IMR-90 (cell line): Measurements from ENCODE around the gene CEP43. TPM values are rescaled to one million over a fixed set of nuclear protein-coding genes. Genes with fewer than 3 reads are reported as not detected.

Experiments
- ATAC-seq: fragments of 200-7000 bp; cut with Tn5 transposase; 2 replicates; pipeline ENCODE4 v1.9.1; 2020; ENCODE audit warnings: low read depth, mild to moderate bottlenecking, moderate library complexity
- BruUV-seq: library from RNA; stranded (reverse); fragments of 400-500 nt; replicated peaks from 2 replicates; lab custom pipeline; 2021; lab: Mats Ljungman, UMichigan
- CTCF ChIA-PET: fragments of 300-600 bp; formaldehyde crosslinking; extraction: SDS; loops from one replicate; lab custom pipeline; 2021; ENCODE audit warnings: antibody characterized with exemption; lab: Yijun Ruan, JAX
- POLR2A ChIA-PET: fragments of 300-600 bp; sonication (Branson Sonifier 250); formaldehyde crosslinking; loops from one replicate; lab custom pipeline; 2022; ENCODE audit warnings: antibody characterized with exemption; ENCODE audit not compliant: unreplicated experiment; lab: Charles Lee
- DNase-seq: peaks from one replicate; pipeline ENCODE4 v3.0.0; 2013
- H2AFZ ChIP-seq: replicated peaks from 2 replicates; pipeline ENCODE3; 2013; ENCODE audit warnings: low read length, mild to moderate bottlenecking; ENCODE audit not compliant: poor library complexity
- H2AK5ac ChIP-seq: 2 replicates; pipeline ENCODE4 v1.6.1; 2013; ENCODE audit warnings: low read depth, low read length, inconsistent platforms
- H2AK9ac ChIP-seq: replicated peaks from 2 replicates; pipeline ENCODE3; 2013; ENCODE audit warnings: mild to moderate bottlenecking, low read depth, low read length, moderate library complexity; ENCODE audit not compliant: poor library complexity
- H2BK120ac ChIP-seq: 2 replicates; pipeline ENCODE4 v1.6.1; 2013; ENCODE audit warnings: low read depth, low read length, inconsistent platforms
- H2BK15ac ChIP-seq: 3 replicates; pipeline ENCODE4 v1.6.1; 2013; ENCODE audit warnings: low read depth, low read length, inconsistent platforms
- H2BK20ac ChIP-seq: 2 replicates; pipeline ENCODE4 v1.6.1; 2013; ENCODE audit warnings: low read depth, mild to moderate bottlenecking, inconsistent platforms, low read length, moderate library complexity
- H2BK5ac ChIP-seq: 2 replicates; pipeline ENCODE4 v1.6.1; 2013; ENCODE audit warnings: mild to moderate bottlenecking, low read depth, low read length, inconsistent platforms; ENCODE audit not compliant: poor library complexity, severe bottlenecking
- H3K14ac ChIP-seq: replicated peaks from 2 replicates; pipeline ENCODE4 v1.6.1; 2013; ENCODE audit warnings: low read depth, low read length, inconsistent platforms
- H3K18ac ChIP-seq: 2 replicates; pipeline ENCODE4 v1.6.1; 2013; ENCODE audit warnings: low read depth, low read length, control low read depth
- H3K23ac ChIP-seq: 2 replicates; pipeline ENCODE4 v1.6.1; 2013; ENCODE audit warnings: low read depth, low read length, inconsistent platforms
- H3K27ac ChIP-seq: 2 replicates; pipeline ENCODE4 v1.5.1; 2013; ENCODE audit warnings: mild to moderate bottlenecking, control low read depth, low read length; ENCODE audit not compliant: insufficient read depth
- H3K27me3 ChIP-seq: 2 replicates; pipeline ENCODE4 v1.6.1; 2013; ENCODE audit warnings: low read length; ENCODE audit not compliant: control insufficient read depth, insufficient read depth
- H3K36me3 ChIP-seq: 2 replicates; pipeline ENCODE4 v1.6.1; 2013; ENCODE audit warnings: low read length, mixed read lengths; ENCODE audit not compliant: control insufficient read depth, insufficient read depth
- H3K4ac ChIP-seq: 2 replicates; pipeline ENCODE4 v1.6.1; 2013; ENCODE audit warnings: low read depth, low read length, inconsistent platforms
- H3K4me1 ChIP-seq: 2 replicates; pipeline ENCODE4 v1.6.1; 2013; ENCODE audit warnings: low read length, mixed read lengths; ENCODE audit not compliant: control insufficient read depth, insufficient read depth
- H3K4me2 ChIP-seq: 2 replicates; pipeline ENCODE4 v1.6.1; 2013; ENCODE audit warnings: low read depth, mild to moderate bottlenecking, control low read depth, low read length, moderate library complexity
- H3K4me3 ChIP-seq: 2 replicates; pipeline ENCODE4 v1.5.1; 2013; ENCODE audit warnings: low read depth, mild to moderate bottlenecking, control low read depth, low read length, moderate library complexity; ENCODE audit not compliant: insufficient read depth
- H3K56ac ChIP-seq: 2 replicates; pipeline ENCODE4 v1.6.1; 2013; ENCODE audit warnings: low read length, inconsistent platforms; ENCODE audit not compliant: insufficient read depth; ENCODE audit errors: extremely low read depth
- H3K79me1 ChIP-seq, 2 experiments: 2 replicates each; pipeline ENCODE4 v1.6.1; 2013; ENCODE audit warnings: low read length in 2 of 2, inconsistent platforms in 1 of 2, low read depth in 1 of 2
- H3K9ac ChIP-seq: 2 replicates; pipeline ENCODE4 v1.6.1; 2013; ENCODE audit warnings: low read depth, low read length, control low read depth
- H3K9me1 ChIP-seq: 2 replicates; pipeline ENCODE4 v1.6.1; 2013; ENCODE audit warnings: low read length, inconsistent platforms; ENCODE audit not compliant: insufficient read depth
- H3K9me3 ChIP-seq: 2 replicates; pipeline ENCODE4 v1.6.1; 2013; ENCODE audit warnings: low read length; ENCODE audit not compliant: control insufficient read depth, insufficient read depth
- H4K20me1 ChIP-seq: 2 replicates; pipeline ENCODE4 v1.6.1; 2013; ENCODE audit warnings: low read length, inconsistent platforms; ENCODE audit not compliant: insufficient read depth
- H4K5ac ChIP-seq: 2 replicates; pipeline ENCODE4 v1.6.1; 2013; ENCODE audit warnings: mild to moderate bottlenecking, low read depth, low read length, control low read depth
- H4K8ac ChIP-seq, 2 experiments: 2 replicates each; pipeline ENCODE4 v1.6.1; 2013; ENCODE audit warnings: low read depth in 2 of 2, low read length in 2 of 2, control low read depth in 1 of 2, inconsistent platforms in 1 of 2
- H4K91ac ChIP-seq: 2 replicates; pipeline ENCODE4 v1.6.1; 2013; ENCODE audit warnings: low read depth, low read length, inconsistent platforms; ENCODE audit not compliant: insufficient read depth
- BHLHE40 ChIP-seq: fragments of 150-350 bp; IDR thresholded peaks from 2 replicates; pipeline ENCODE4 v1.6.1; 2016; ENCODE audit warnings: mild to moderate bottlenecking, low read depth, low read length
- CEBPB ChIP-seq: IDR thresholded peaks from 2 replicates; pipeline ENCODE4 v1.6.1; 2012; ENCODE audit warnings: low read depth, low read length, improper control_type of control experiment
- CHD1 ChIP-seq: IDR thresholded peaks from 2 replicates; pipeline ENCODE4 v1.6.1; 2012; ENCODE audit warnings: low read depth, low read length, improper control_type of control experiment
- CTCF ChIP-seq: conservative IDR thresholded peaks from 2 replicates; pipeline ENCODE4 v1.5.1; 2012; ENCODE audit warnings: mild to moderate bottlenecking, low read depth, low read length, improper control_type of control experiment
- FOS ChIP-seq: fragments of 150-350 bp; IDR thresholded peaks from 2 replicates; pipeline ENCODE4 v1.6.1; 2016; ENCODE audit warnings: low read depth, low read length
- MAFK ChIP-seq: IDR thresholded peaks from 2 replicates; pipeline ENCODE4 v1.6.1; 2012; ENCODE audit warnings: low read depth, low read length, improper control_type of control experiment
- MAZ ChIP-seq: IDR thresholded peaks from 2 replicates; pipeline ENCODE4 v1.6.1; 2012; ENCODE audit warnings: low read depth, mild to moderate bottlenecking, low read length, improper control_type of control experiment, moderate library complexity, borderline replicate concordance
- MXI1 ChIP-seq: IDR thresholded peaks from 2 replicates; pipeline ENCODE4 v1.6.1; 2012; ENCODE audit warnings: low read depth, mild to moderate bottlenecking, low read length, moderate library complexity, borderline replicate concordance
- NFE2L2 ChIP-seq: fragments of 150-350 bp; IDR thresholded peaks from 2 replicates; pipeline ENCODE4 v1.6.1; 2016; ENCODE audit warnings: low read depth, mild to moderate bottlenecking, low read length
- POLR2A ChIP-seq: IDR thresholded peaks from 2 replicates; pipeline ENCODE4 v1.6.1; 2012; ENCODE audit warnings: mild to moderate bottlenecking, low read depth, low read length
- RAD21 ChIP-seq: IDR thresholded peaks from 2 replicates; pipeline ENCODE4 v1.6.1; 2012; ENCODE audit warnings: low read length, improper control_type of control experiment
- RCOR1 ChIP-seq: IDR thresholded peaks from 2 replicates; pipeline ENCODE4 v1.6.1; 2012; ENCODE audit warnings: mild to moderate bottlenecking, low read length, improper control_type of control experiment; ENCODE audit not compliant: insufficient replicate concordance
- RFX5 ChIP-seq: IDR thresholded peaks from 2 replicates; pipeline ENCODE4 v1.8.0; 2012; ENCODE audit warnings: low read depth, mild to moderate bottlenecking, low read length, moderate library complexity
- SMC3 ChIP-seq: fragments of 150-350 bp; IDR thresholded peaks from 2 replicates; pipeline ENCODE4 v1.6.1; 2016; ENCODE audit warnings: low read depth, mild to moderate bottlenecking, antibody characterized with exemption, low read length, moderate library complexity
- USF2 ChIP-seq: fragments of 150-350 bp; IDR thresholded peaks from 2 replicates; pipeline ENCODE4 v1.6.1; 2017; ENCODE audit warnings: mild to moderate bottlenecking, antibody characterized with exemption, low read length, low read depth
- WGBS, 2 experiments: methylation state at CpG; one replicate each; pipeline versions ENCODE4 v1.1.5 to v1.1.7; 2013; ENCODE audit warnings: missing lambda C conversion rate in 2 of 2; ENCODE audit not compliant: insufficient read length in 1 of 2; ENCODE audit errors: extremely low coverage in 2 of 2; 5-methylcytosine and 5-hydroxymethylcytosine counted together
- dilution Hi-C: fragments of 300-500 bp; cut with HindIII; formaldehyde crosslinking; loops from one replicate; pipeline ENCODE4 v1.14.3; 2018; ENCODE audit warnings: low sequenced_read_pairs; ENCODE audit not compliant: unreplicated experiment
- in situ Hi-C: fragments of 300-500 bp; cut with MboI; formaldehyde crosslinking; loops from 3 replicates; pipeline ENCODE4 v1.14.3; 2019; ENCODE audit warnings: low sequenced_read_pairs, inconsistent platforms, mixed read lengths
- intact Hi-C: fragments of 100-400 bp; cut with micrococcal nuclease; formaldehyde crosslinking; loops from 2 replicates; pipeline ENCODE4 v1.10.0; 2022
- polyA plus RNA-seq, 3 experiments: library from polyadenylated mRNA; depleted of rRNA; stranded (reverse); fragments of >200 nt; gene quantifications; 2 replicates each; pipeline ENCODE4 v1.2.3, GENCODE V29; 2012; ENCODE audit warnings: low replicate concordance in 1 of 3
- total RNA-seq: library from RNA; depleted of rRNA; stranded (reverse); fragments of >200 nt; gene quantifications from 2 replicates; pipeline ENCODE4 v1.2.3, GENCODE V29; 2012
- TF ChIP-seq, protein P1 (sequence below): fragments of 150-350 bp; IDR thresholded peaks from 2 replicates; pipeline ENCODE4 v1.6.1; 2016; ENCODE audit warnings: low read depth, mild to moderate bottlenecking, low read length, moderate library complexity, borderline replicate concordance

Gene CEP43
- total and polyA plus RNA-seq, 2 of the 4 experiments (the other 2 are of a cell fraction): 8.6 to 10.7 TPM

- Histone ChIP-seq H3K56ac (no peak overlapping the region), H3K9me3 (no peaks in the 10 kb centered on the region), H2AK9ac (no peak overlapping the region), H3K4me3 (no peak overlapping the region), H3K27me3 (no peaks in the 10 kb centered on the region), H3K4me1 (no peaks in the 10 kb centered on the region), H3K14ac (no peak overlapping the region), H3K27ac (no peak overlapping the region), H3K4ac (no peak overlapping the region), H4K8ac (no peak overlapping the region), H3K9ac (no peak overlapping the region), H2BK20ac (no peak overlapping the region), H4K20me1 (no peaks in the 10 kb centered on the region), H2BK120ac (no peak overlapping the region), H3K9me1 (no peaks in the 10 kb centered on the region), H4K5ac (no peak overlapping the region), H2AK5ac (no peak overlapping the region), H3K36me3 (no peaks in the 10 kb centered on the region), H3K79me1 (no peaks in the 10 kb centered on the region), H2AFZ (no peak overlapping the region), H3K18ac (no peak overlapping the region), H4K91ac (no peak overlapping the region), H2BK15ac (no peak overlapping the region), H3K23ac (no peak overlapping the region), H3K4me2 (no peak overlapping the region), H2BK5ac (no peak overlapping the region)
- ChIA-PET CTCF (interaction anchor here (1.0 kb wide), 1 partner anchor 9 kb away, joined by 3 read pairs; no protein-coding TSS in a partner anchor), POLR2A (no interaction called here)
- DNase-seq (no peak), ATAC-seq (no peak)
- WGBS, 2 experiments: no CpG with 5 or more reads among the region's 2 CpGs
- TF ChIP-seq RFX5 (no peak), RAD21 (no peak), CHD1 (no peak), USF2 (no peak), RCOR1 (no peak), MAFK (no peak), NFE2L2 (no peak), BHLHE40 (no peak), MAZ (no peak), CTCF (no peak), MXI1 (no peak), POLR2A (no peak), FOS (no peak), SMC3 (no peak), CEBPB (no peak)
- TF ChIP-seq, protein P1, sequence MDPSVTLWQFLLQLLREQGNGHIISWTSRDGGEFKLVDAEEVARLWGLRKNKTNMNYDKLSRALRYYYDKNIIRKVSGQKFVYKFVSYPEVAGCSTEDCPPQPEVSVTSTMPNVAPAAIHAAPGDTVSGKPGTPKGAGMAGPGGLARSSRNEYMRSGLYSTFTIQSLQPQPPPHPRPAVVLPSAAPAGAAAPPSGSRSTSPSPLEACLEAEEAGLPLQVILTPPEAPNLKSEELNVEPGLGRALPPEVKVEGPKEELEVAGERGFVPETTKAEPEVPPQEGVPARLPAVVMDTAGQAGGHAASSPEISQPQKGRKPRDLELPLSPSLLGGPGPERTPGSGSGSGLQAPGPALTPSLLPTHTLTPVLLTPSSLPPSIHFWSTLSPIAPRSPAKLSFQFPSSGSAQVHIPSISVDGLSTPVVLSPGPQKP: no peak
- BruUV-seq: no TSS peak
- in situ Hi-C loops: no loop called here
- intact Hi-C loops: no loop called here
- dilution Hi-C loops: no loop called here
These were observed 27.1 kb upstream of the CEP43 start for GRCh38 chr6:166972101-166972500.
